ENCODE results near the gene GNAT2. TPM values are rescaled to one million over a fixed set of nuclear protein-coding genes. Genes with fewer than 3 reads are reported as not detected.

Gene GNAT2
- total RNA-seq, 1 experiment from 2014 or later = 0.20 TPM

DNA sequence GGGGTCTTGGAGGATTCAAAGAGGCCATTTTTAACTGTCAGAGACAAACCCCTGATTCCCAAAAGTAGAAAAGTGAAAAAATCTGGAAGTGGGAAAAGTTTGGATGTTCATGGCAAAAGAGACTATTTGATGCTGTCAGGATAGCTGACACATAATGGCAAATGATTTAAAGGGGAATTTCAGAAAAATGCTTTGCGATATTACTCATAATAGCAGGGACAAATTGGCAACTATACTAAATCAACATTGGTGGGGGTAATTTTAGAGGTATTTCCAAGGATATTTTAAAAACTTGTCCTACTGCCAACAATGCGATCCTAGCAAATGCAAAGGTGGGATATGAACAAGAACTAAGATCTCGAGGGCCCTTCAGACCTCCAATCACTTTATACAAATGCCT lies 31.2 kb upstream of the GNAT2 start:
- no peak overlapping the region for H2BK120ac ChIP-seq (ENCODE audit: low read depth, low read length, poor library complexity, severe bottlenecking)
- H2AFZ ChIP-seq (ENCODE audit: low read length) = no peak overlapping the region
- no peak overlapping the region for H4K8ac ChIP-seq (replicated peaks; ENCODE audit: insufficient read length, low read depth, low read length)
- H3K79me2 ChIP-seq (ENCODE audit: insufficient read depth, low read length) = no peaks in the 10 kb centered on the region
- H3K9me3 Mint-ChIP-seq = peaks cover 5 to 11% of the 10 kb centered on the region in 2 experiments
- no peak overlapping the region for H2BK15ac ChIP-seq (ENCODE audit: low read depth, low read length)
- H2BK20ac ChIP-seq (ENCODE audit: low read depth, low read length, poor library complexity, severe bottlenecking) = no peak overlapping the region
- no CpG with 5 or more reads among the region's 3 CpGs for WGBS (ENCODE audit: extremely low coverage, insufficient read length, low lambda C conversion rate)
- no peak overlapping the region for H3K27ac Mint-ChIP-seq
- H4K5ac ChIP-seq (ENCODE audit: insufficient read length, low read depth, low read length) = no peak overlapping the region
- H3K36me3 Mint-ChIP-seq (ENCODE audit: insufficient read depth in 1 of 3, low read depth in 3 of 3) = no peaks in the 10 kb centered on the region; a peak in 1 of 7 replicates
- no peak overlapping the region for H3K4me3 Mint-ChIP-seq
- no peak overlapping the region for H3K4ac ChIP-seq (ENCODE audit: low read depth, low read length)
- no peak overlapping the region for H3K27ac ChIP-seq (ENCODE audit: insufficient read length, low read depth, low read length)
- H3K4me1 Mint-ChIP-seq = peaks cover 5 to 8% of the 10 kb centered on the region in 2 experiments; a peak in 3 of 4 replicates
- no peak overlapping the region for H3K18ac ChIP-seq (ENCODE audit: insufficient read length, low read depth, low read length)
- no peak overlapping the region for H2BK12ac ChIP-seq (ENCODE audit: insufficient read length, low read depth, low read length)
- H3K14ac ChIP-seq (ENCODE audit: insufficient read depth, low read length) = no peak overlapping the region
- H3K79me1 ChIP-seq (ENCODE audit: insufficient read depth, low read depth, low read length, poor library complexity, severe bottlenecking) = no peaks in the 10 kb centered on the region
- no peaks in the 10 kb centered on the region for H3K4me1 ChIP-seq (ENCODE audit: insufficient read depth, low read length)
- TF ChIP-seq, protein P1, sequence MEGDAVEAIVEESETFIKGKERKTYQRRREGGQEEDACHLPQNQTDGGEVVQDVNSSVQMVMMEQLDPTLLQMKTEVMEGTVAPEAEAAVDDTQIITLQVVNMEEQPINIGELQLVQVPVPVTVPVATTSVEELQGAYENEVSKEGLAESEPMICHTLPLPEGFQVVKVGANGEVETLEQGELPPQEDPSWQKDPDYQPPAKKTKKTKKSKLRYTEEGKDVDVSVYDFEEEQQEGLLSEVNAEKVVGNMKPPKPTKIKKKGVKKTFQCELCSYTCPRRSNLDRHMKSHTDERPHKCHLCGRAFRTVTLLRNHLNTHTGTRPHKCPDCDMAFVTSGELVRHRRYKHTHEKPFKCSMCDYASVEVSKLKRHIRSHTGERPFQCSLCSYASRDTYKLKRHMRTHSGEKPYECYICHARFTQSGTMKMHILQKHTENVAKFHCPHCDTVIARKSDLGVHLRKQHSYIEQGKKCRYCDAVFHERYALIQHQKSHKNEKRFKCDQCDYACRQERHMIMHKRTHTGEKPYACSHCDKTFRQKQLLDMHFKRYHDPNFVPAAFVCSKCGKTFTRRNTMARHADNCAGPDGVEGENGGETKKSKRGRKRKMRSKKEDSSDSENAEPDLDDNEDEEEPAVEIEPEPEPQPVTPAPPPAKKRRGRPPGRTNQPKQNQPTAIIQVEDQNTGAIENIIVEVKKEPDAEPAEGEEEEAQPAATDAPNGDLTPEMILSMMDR (conservative IDR thresholded peaks at IDR 0.05) = no peak
- no peak overlapping the region for H3K56ac ChIP-seq (ENCODE audit: insufficient read length, low read depth, low read length)
- no peaks in the 10 kb centered on the region for H4K20me1 ChIP-seq (ENCODE audit: control insufficient read depth, insufficient read depth, insufficient read length)
- peaks cover 44% of the 10 kb centered on the region for H3K27me3 Mint-ChIP-seq (ENCODE audit: low read depth)
- H2AK5ac ChIP-seq (ENCODE audit: insufficient read length, low read length) = no peak overlapping the region
- DNase-seq = no peak
- H3K9me3 ChIP-seq (ENCODE audit: control insufficient read depth, low read depth, low read length) = no peaks in the 10 kb centered on the region
- no peak overlapping the region for H3T11ph ChIP-seq (ENCODE audit: low read length)
- H3K23ac ChIP-seq (ENCODE audit: insufficient read length, low read depth, low read length) = no peak overlapping the region
- no peak overlapping the region for H3K9ac ChIP-seq (ENCODE audit: extremely low read depth, insufficient read length, low read length)
- no peaks in the 10 kb centered on the region for H3K27me3 ChIP-seq (ENCODE audit: insufficient read depth, low read length)
- no peak overlapping the region for H4K91ac ChIP-seq (ENCODE audit: insufficient read length, low read depth, low read length)
- peaks cover 2% of the 10 kb centered on the region for H3K23me2 ChIP-seq (ENCODE audit: insufficient read length, low read depth, low read length, poor library complexity, severe bottlenecking)
- no peak overlapping the region for H3K4me2 ChIP-seq (ENCODE audit: insufficient read depth, insufficient read length, low read length)
- H2BK5ac ChIP-seq (ENCODE audit: insufficient read length, low read length) = no peak overlapping the region
